ENCODE data around the gene ZNF678. TPM values are rescaled to one million over a fixed set of nuclear protein-coding genes. Genes with fewer than 3 reads are reported as not detected.
"Not testable (repeated sequence)": the region's sequence is repeated elsewhere in the genome, so short reads cannot be mapped to it uniquely, and the experiment has no call there.

ZNF678 gene
- total RNA-seq, 1 experiment from 2014 or later: 19.6 TPM

- H3K27ac ChIP-seq (ENCODE audit: low read length): no peak overlapping the region
- H3K79me2 ChIP-seq (ENCODE audit: low read length): peaks cover 96% of the 10 kb centered on the region
- H3K4me3 ChIP-seq (ENCODE audit: low read length): no peak overlapping the region
- H3K36me3 ChIP-seq (ENCODE audit: insufficient read depth, low read length): 0 out of 2 replicates have a peak, but pooled peaks cover 7% of the 10 kb centered on the region
- H3K4me1 ChIP-seq (ENCODE audit: low read length): no peaks in the 10 kb centered on the region
- no peak overlapping the region for H3K4me2 ChIP-seq (ENCODE audit: low read depth, low read length, poor library complexity, severe bottlenecking)
- peaks cover 24% of the 10 kb centered on the region for H3K9me3 ChIP-seq (ENCODE audit: low read length)
- H3K9me2 ChIP-seq (replicated peaks; ENCODE audit: insufficient read depth, low read length): no peaks in the 10 kb centered on the region
- no peaks in the 10 kb centered on the region for H3K27me3 ChIP-seq (ENCODE audit: low read length)
- DNase-seq: no peak
- no peak overlapping the region for H2AFZ ChIP-seq (ENCODE audit: low read length)
- no peaks in the 10 kb centered on the region for H4K20me1 ChIP-seq (ENCODE audit: insufficient read depth, low read depth, low read length)
- H3K9ac ChIP-seq (ENCODE audit: low read length): no peak overlapping the region
Measured at GRCh38 chr1:227574926-227575325, 11.6 kb downstream of the ZNF678 start.

GRCh38 chr1:227576189-227576588 lies 12.8 kb downstream of the ZNF678 start:
- no peaks in the 10 kb centered on the region for H3K9me2 ChIP-seq (replicated peaks; ENCODE audit: insufficient read depth, low read length)
- no peak overlapping the region for H3K4me3 ChIP-seq (ENCODE audit: low read length)
- no peak for DNase-seq
- no peak overlapping the region for H3K9ac ChIP-seq (ENCODE audit: low read length)
- 0 out of 2 replicates have a peak, but pooled peaks cover 7% of the 10 kb centered on the region for H3K36me3 ChIP-seq (ENCODE audit: insufficient read depth, low read length)
- peaks cover 21% of the 10 kb centered on the region for H3K9me3 ChIP-seq (ENCODE audit: low read length)
- no peak overlapping the region for H2AFZ ChIP-seq (ENCODE audit: low read length)
- no peak overlapping the region for H3K27ac ChIP-seq (ENCODE audit: low read length)
- no peaks in the 10 kb centered on the region for H3K4me1 ChIP-seq (ENCODE audit: low read length)
- no peaks in the 10 kb centered on the region for H3K27me3 ChIP-seq (ENCODE audit: low read length)
- H4K20me1 ChIP-seq (ENCODE audit: insufficient read depth, low read depth, low read length): no peaks in the 10 kb centered on the region
- H3K79me2 ChIP-seq (ENCODE audit: low read length): peaks cover 93% of the 10 kb centered on the region
- no peak overlapping the region for H3K4me2 ChIP-seq (ENCODE audit: low read depth, low read length, poor library complexity, severe bottlenecking)

GRCh38 chr1:227577500-227577899 lies 14.1 kb downstream of the ZNF678 start:
- Histone ChIP-seq H3K4me1 (ENCODE audit: low read length) (no peaks in the 10 kb centered on the region), H3K79me2 (ENCODE audit: low read length) (peaks cover 94% of the 10 kb centered on the region), H3K4me3 (ENCODE audit: low read length) (no peak overlapping the region), H3K9ac (ENCODE audit: low read length) (no peak overlapping the region), H2AFZ (ENCODE audit: low read length) (no peak overlapping the region), H3K9me3 (ENCODE audit: low read length) (peaks cover 27% of the 10 kb centered on the region), H4K20me1 (ENCODE audit: insufficient read depth, low read depth, low read length) (no peaks in the 10 kb centered on the region), H3K27ac (ENCODE audit: low read length) (no peak overlapping the region), H3K36me3 (ENCODE audit: insufficient read depth, low read length) (peaks cover 9% of the 10 kb centered on the region), H3K9me2 (replicated peaks; ENCODE audit: insufficient read depth, low read length) (no peaks in the 10 kb centered on the region), H3K4me2 (ENCODE audit: low read depth, low read length, poor library complexity, severe bottlenecking) (no peak overlapping the region), H3K27me3 (ENCODE audit: low read length) (no peaks in the 10 kb centered on the region)
- DNase-seq: no peak

- no peak overlapping the region for H2AFZ ChIP-seq (ENCODE audit: low read length)
- no peak overlapping the region for H3K4me2 ChIP-seq (ENCODE audit: low read depth, low read length, poor library complexity, severe bottlenecking)
- H3K27me3 ChIP-seq (ENCODE audit: low read length): no peaks in the 10 kb centered on the region
- no peaks in the 10 kb centered on the region for H4K20me1 ChIP-seq (ENCODE audit: insufficient read depth, low read depth, low read length)
- no peak overlapping the region for H3K27ac ChIP-seq (ENCODE audit: low read length)
- H3K36me3 ChIP-seq (ENCODE audit: insufficient read depth, low read length): peaks cover 24% of the 10 kb centered on the region
- H3K9me3 ChIP-seq (ENCODE audit: low read length): peaks cover 50% of the 10 kb centered on the region
- no peaks in the 10 kb centered on the region for H3K9me2 ChIP-seq (replicated peaks; ENCODE audit: insufficient read depth, low read length)
- no peak overlapping the region for H3K9ac ChIP-seq (ENCODE audit: low read length)
- peaks cover 75% of the 10 kb centered on the region for H3K79me2 ChIP-seq (ENCODE audit: low read length)
- no peak overlapping the region for H3K4me3 ChIP-seq (ENCODE audit: low read length)
- no peaks in the 10 kb centered on the region for H3K4me1 ChIP-seq (ENCODE audit: low read length)
- DNase-seq: no peak
Measured at GRCh38 chr1:227583354-227583753, 20.0 kb downstream of the ZNF678 start.

- no peaks in the 10 kb centered on the region for H4K20me1 ChIP-seq (ENCODE audit: insufficient read depth, low read depth, low read length)
- H3K79me2 ChIP-seq (ENCODE audit: low read length): peaks cover 59% of the 10 kb centered on the region
- H2AFZ ChIP-seq (ENCODE audit: low read length): no peak overlapping the region
- H3K4me3 ChIP-seq (ENCODE audit: low read length): no peak overlapping the region
- H3K9ac ChIP-seq (ENCODE audit: low read length): no peak overlapping the region
- H3K4me2 ChIP-seq (ENCODE audit: low read depth, low read length, poor library complexity, severe bottlenecking): no peak overlapping the region
- peaks cover 28% of the 10 kb centered on the region for H3K9me3 ChIP-seq (ENCODE audit: low read length)
- no peak overlapping the region for H3K27ac ChIP-seq (ENCODE audit: low read length)
- peaks cover 21% of the 10 kb centered on the region for H3K36me3 ChIP-seq (ENCODE audit: insufficient read depth, low read length)
- H3K27me3 ChIP-seq (ENCODE audit: low read length): no peaks in the 10 kb centered on the region
- H3K9me2 ChIP-seq (replicated peaks; ENCODE audit: insufficient read depth, low read length): no peaks in the 10 kb centered on the region
- no peak for DNase-seq
- H3K4me1 ChIP-seq (ENCODE audit: low read length): no peaks in the 10 kb centered on the region
Measured at GRCh38 chr1:227586733-227587132, 23.4 kb downstream of the ZNF678 start.

- Histone ChIP-seq H3K4me3 (ENCODE audit: low read length) (no peak overlapping the region), H3K9me3 (ENCODE audit: low read length) (peaks cover 26% of the 10 kb centered on the region), H3K9me2 (replicated peaks; ENCODE audit: insufficient read depth, low read length) (no peaks in the 10 kb centered on the region), H4K20me1 (ENCODE audit: insufficient read depth, low read depth, low read length) (no peaks in the 10 kb centered on the region), H3K27me3 (ENCODE audit: low read length) (no peaks in the 10 kb centered on the region), H3K36me3 (ENCODE audit: insufficient read depth, low read length) (peaks cover 17% of the 10 kb centered on the region), H2AFZ (ENCODE audit: low read length) (no peak overlapping the region), H3K4me1 (ENCODE audit: low read length) (no peaks in the 10 kb centered on the region), H3K9ac (ENCODE audit: low read length) (no peak overlapping the region), H3K79me2 (ENCODE audit: low read length) (peaks cover 50% of the 10 kb centered on the region), H3K4me2 (ENCODE audit: low read depth, low read length, poor library complexity, severe bottlenecking) (no peak overlapping the region), H3K27ac (ENCODE audit: low read length) (no peak overlapping the region)
- DNase-seq: no peak
Measured at GRCh38 chr1:227587968-227588367, 24.6 kb downstream of the ZNF678 start.

- H3K9me2 ChIP-seq (replicated peaks; ENCODE audit: insufficient read depth, low read length); H2AFZ ChIP-seq (ENCODE audit: low read length); H3K27me3 ChIP-seq (ENCODE audit: low read length); H3K27ac ChIP-seq (ENCODE audit: low read length); DNase-seq; H3K4me2 ChIP-seq (ENCODE audit: low read depth, low read length, poor library complexity, severe bottlenecking); H3K4me3 ChIP-seq (ENCODE audit: low read length); H4K20me1 ChIP-seq (ENCODE audit: insufficient read depth, low read depth, low read length); H3K4me1 ChIP-seq (ENCODE audit: low read length); H3K9ac ChIP-seq (ENCODE audit: low read length): not testable (repeated sequence)
- Histone ChIP-seq H3K36me3 (ENCODE audit: insufficient read depth, low read length) (peaks cover 14% of the 10 kb centered on the region), H3K9me3 (ENCODE audit: low read length) (peaks cover 25% of the 10 kb centered on the region), H3K79me2 (ENCODE audit: low read length) (peaks cover 47% of the 10 kb centered on the region)
Measured at GRCh38 chr1:227588769-227589168, 25.4 kb downstream of the ZNF678 start.

GRCh38 chr1:227589777-227590176 lies 26.4 kb downstream of the ZNF678 start:
- H3K9me2 ChIP-seq (replicated peaks; ENCODE audit: insufficient read depth, low read length); H2AFZ ChIP-seq (ENCODE audit: low read length); DNase-seq; H4K20me1 ChIP-seq (ENCODE audit: insufficient read depth, low read depth, low read length); H3K4me2 ChIP-seq (ENCODE audit: low read depth, low read length, poor library complexity, severe bottlenecking); H3K4me1 ChIP-seq (ENCODE audit: low read length); H3K36me3 ChIP-seq (ENCODE audit: insufficient read depth, low read length); H3K9ac ChIP-seq (ENCODE audit: low read length); H3K27me3 ChIP-seq (ENCODE audit: low read length); H3K4me3 ChIP-seq (ENCODE audit: low read length); H3K27ac ChIP-seq (ENCODE audit: low read length): not testable (repeated sequence)
- Histone ChIP-seq H3K79me2 (ENCODE audit: low read length) (peaks cover 36% of the 10 kb centered on the region), H3K9me3 (ENCODE audit: low read length) (peaks cover 19% of the 10 kb centered on the region)

- not testable (repeated sequence) for H3K9me2 ChIP-seq (replicated peaks; ENCODE audit: insufficient read depth, low read length); H4K20me1 ChIP-seq (ENCODE audit: insufficient read depth, low read depth, low read length); H2AFZ ChIP-seq (ENCODE audit: low read length); H3K4me3 ChIP-seq (ENCODE audit: low read length); H3K9ac ChIP-seq (ENCODE audit: low read length); H3K27ac ChIP-seq (ENCODE audit: low read length); H3K4me1 ChIP-seq (ENCODE audit: low read length); DNase-seq; H3K4me2 ChIP-seq (ENCODE audit: low read depth, low read length, poor library complexity, severe bottlenecking); H3K27me3 ChIP-seq (ENCODE audit: low read length)
- Histone ChIP-seq H3K36me3 (ENCODE audit: insufficient read depth, low read length) (peaks cover 15% of the 10 kb centered on the region; the same call in 1 of the 2 replicates), H3K9me3 (ENCODE audit: low read length) (peaks cover 24% of the 10 kb centered on the region), H3K79me2 (ENCODE audit: low read length) (peaks cover 29% of the 10 kb centered on the region)
Measured at GRCh38 chr1:227596222-227596621, 32.9 kb downstream of the ZNF678 start.

Data from Karpas-422 (cell line).